HG03575 (cell line): ENCODE results near the gene CFDP1.

Experiments
- ATAC-seq: cut with Tn5 transposase; IDR thresholded peaks from one replicate; pipeline ENCODE4 v1.9.1; 2021; ENCODE audit not compliant: unreplicated experiment, insufficient number of reproducible peaks, low FRiP score; ENCODE audit errors: extremely low read depth

The CFDP1 gene

GRCh38 chr16:75340741-75341491 is 92.4 kb downstream of the CFDP1 start:
- ATAC-seq = no peak

- ATAC-seq = no peak
Measured at GRCh38 chr16:75337430-75337829, 95.9 kb downstream of the CFDP1 start.

- ATAC-seq = no peak
Measured at GRCh38 chr16:75336521-75336920, 96.8 kb downstream of the CFDP1 start.

GRCh38 chr16:75333721-75334163 is 99.6 kb downstream of the CFDP1 start:
- ATAC-seq = no peak

GRCh38 chr16:75329943-75330342 is 103.4 kb downstream of the CFDP1 start:
- no peak for ATAC-seq

- ATAC-seq = no peak
Measured at GRCh38 chr16:75326333-75326732, 107.0 kb downstream of the CFDP1 start.

GRCh38 chr16:75323933-75324332 is 109.4 kb downstream of the CFDP1 start:
- ATAC-seq = no peak

- ATAC-seq = no peak
Measured at GRCh38 chr16:75323198-75323597, 110.1 kb downstream of the CFDP1 start.

- no peak for ATAC-seq
Measured at GRCh38 chr16:75322740-75323139, 110.6 kb downstream of the CFDP1 start.

GRCh38 chr16:75320435-75320834 is 112.9 kb downstream of the CFDP1 start:
- ATAC-seq = no peak

GRCh38 chr16:75319513-75320411 is 113.5 kb downstream of the CFDP1 start:
- ATAC-seq = peak; percentile 74

- no peak for ATAC-seq
Measured at GRCh38 chr16:75318737-75319136, 114.6 kb downstream of the CFDP1 start.

- ATAC-seq = no peak
Measured at GRCh38 chr16:75317532-75317931, 115.8 kb downstream of the CFDP1 start.

- ATAC-seq = no peak
Measured at GRCh38 chr16:75317101-75317522, 116.2 kb downstream of the CFDP1 start.

GRCh38 chr16:75315539-75316306 is 117.6 kb downstream of the CFDP1 start:
- ATAC-seq = no peak

GRCh38 chr16:75312875-75313274 is 120.4 kb downstream of the CFDP1 start:
- no peak for ATAC-seq

GRCh38 chr16:75311383-75311938 is 121.8 kb downstream of the CFDP1 start:
- no peak for ATAC-seq

- ATAC-seq = no peak
Measured at GRCh38 chr16:75310541-75310940, 122.8 kb downstream of the CFDP1 start.

GRCh38 chr16:75309899-75310430 is 123.3 kb downstream of the CFDP1 start:
- no peak for ATAC-seq
